MM.1S (cell line): ENCODE measurements around the gene DHX8.

Source experiments
- DNase-seq: peaks from one replicate; pipeline ENCODE4 v3.0.0-alpha.2; 2015
- H2AFZ ChIP-seq: fragments of 300-600 bp; sonication (generic); 2 replicates; pipeline ENCODE4 v1.6.0; 2016; ENCODE audit warnings: antibody characterized with exemption, low read length
- H3F3A ChIP-seq: fragments of 300-600 bp; sonication (generic); 2 replicates; pipeline ENCODE4 v1.6.1; 2016; ENCODE audit warnings: mild to moderate bottlenecking, antibody characterized with exemption, low read length, moderate library complexity, mixed read lengths; ENCODE audit not compliant: insufficient read depth
- H3K27ac ChIP-seq: fragments of 300-600 bp; sonication (generic); 2 replicates; pipeline ENCODE4 v1.5.1; 2016; ENCODE audit warnings: mild to moderate bottlenecking, low read length
- H3K27me3 ChIP-seq: fragments of 300-600 bp; sonication (generic); replicated peaks from 2 replicates; pipeline ENCODE4 v1.6.0; 2016; ENCODE audit warnings: low read length; ENCODE audit not compliant: insufficient read depth
- H3K36me3 ChIP-seq: fragments of 300-600 bp; sonication (generic); replicated peaks from 2 replicates; pipeline ENCODE4 v1.6.1; 2016; ENCODE audit warnings: mild to moderate bottlenecking, low read length, mixed read lengths; ENCODE audit not compliant: insufficient read depth
- H3K4me1 ChIP-seq: fragments of 300-600 bp; sonication (generic); 2 replicates; pipeline ENCODE4 v1.6.1; 2016; ENCODE audit warnings: low read length, mixed read lengths
- H3K4me2 ChIP-seq: fragments of 300-600 bp; sonication (generic); 2 replicates; pipeline ENCODE4 v1.6.0; 2016; ENCODE audit warnings: low read depth, low read length
- H3K4me3 ChIP-seq: fragments of 300-600 bp; sonication (generic); 2 replicates; pipeline ENCODE4 v1.5.1; 2016; ENCODE audit warnings: low read length, mixed read lengths
- H3K79me2 ChIP-seq: fragments of 300-600 bp; sonication (generic); 2 replicates; pipeline ENCODE4 v1.6.1; 2016; ENCODE audit warnings: mixed run types, low read length, mixed read lengths
- H3K9ac ChIP-seq: fragments of 300-600 bp; sonication (generic); 2 replicates; pipeline ENCODE4 v1.6.1; 2016; ENCODE audit warnings: low read length, mixed read lengths
- H3K9me2 ChIP-seq: fragments of 300-600 bp; sonication (generic); replicated peaks from 2 replicates; pipeline ENCODE4 v1.6.1; 2016; ENCODE audit warnings: mild to moderate bottlenecking, low read length, mixed read lengths; ENCODE audit not compliant: insufficient read depth
- H3K9me3 ChIP-seq: fragments of 300-600 bp; sonication (generic); replicated peaks from 2 replicates; pipeline ENCODE4 v1.6.1; 2016; ENCODE audit warnings: mild to moderate bottlenecking, low read length, mixed read lengths; ENCODE audit not compliant: insufficient read depth
- H4K20me1 ChIP-seq: fragments of 300-600 bp; sonication (generic); 2 replicates; pipeline ENCODE4 v1.6.1; 2016; ENCODE audit warnings: mild to moderate bottlenecking, low read length, moderate library complexity, mixed read lengths; ENCODE audit not compliant: insufficient read depth
- CTCF ChIP-seq: fragments of 300-600 bp; sonication (generic); IDR thresholded peaks from 2 replicates; pipeline ENCODE4 v1.5.1; 2016; ENCODE audit warnings: antibody characterized with exemption, low read length, mixed read lengths
- EZH2 ChIP-seq: fragments of 300-600 bp; sonication (generic); optimal IDR thresholded peaks from 2 replicates; pipeline ENCODE3; 2017; ENCODE audit warnings: low read depth, mild to moderate bottlenecking, antibody characterized with exemption, low read length, mixed read lengths
- EZH2phosphoT487 ChIP-seq: fragments of 300-600 bp; sonication (generic); IDR thresholded peaks from 2 replicates; pipeline ENCODE4 v1.6.1; 2018; ENCODE audit warnings: antibody characterized with exemption, low read length

Gene DHX8

GRCh38 chr17:43548689-43549379 is 65.1 kb downstream of the DHX8 start:
- no peaks in the 10 kb centered on the region for H4K20me1 ChIP-seq
- H3K4me2 ChIP-seq = no peak overlapping the region
- H3K27ac ChIP-seq = no peak overlapping the region
- no peak overlapping the region for H3K4me3 ChIP-seq
- H3F3A ChIP-seq = no peaks in the 10 kb centered on the region
- H3K27me3 ChIP-seq = peaks cover 77% of the 10 kb centered on the region
- no peak for DNase-seq
- no peak overlapping the region for H3K9ac ChIP-seq
- H2AFZ ChIP-seq = no peak overlapping the region
- H3K36me3 ChIP-seq = no peaks in the 10 kb centered on the region
- TF ChIP-seq EZH2phosphoT487 = no peak
- TF ChIP-seq EZH2 = no peak
- TF ChIP-seq CTCF = no peak
- H3K79me2 ChIP-seq = no peaks in the 10 kb centered on the region
- H3K9me3 ChIP-seq = no peaks in the 10 kb centered on the region
- H3K9me2 ChIP-seq = no peaks in the 10 kb centered on the region
- no peaks in the 10 kb centered on the region for H3K4me1 ChIP-seq

- H3K9ac ChIP-seq = no peak overlapping the region
- H3K9me2 ChIP-seq = no peaks in the 10 kb centered on the region
- no peak overlapping the region for H3K4me3 ChIP-seq
- H2AFZ ChIP-seq = no peak overlapping the region
- no peak overlapping the region for H3K4me2 ChIP-seq
- H4K20me1 ChIP-seq = no peaks in the 10 kb centered on the region
- H3K9me3 ChIP-seq = no peaks in the 10 kb centered on the region
- H3F3A ChIP-seq = no peaks in the 10 kb centered on the region
- H3K79me2 ChIP-seq = no peaks in the 10 kb centered on the region
- no peak for DNase-seq
- H3K4me1 ChIP-seq = no peaks in the 10 kb centered on the region
- no peaks in the 10 kb centered on the region for H3K36me3 ChIP-seq
- H3K27ac ChIP-seq = no peak overlapping the region
- peaks cover 75% of the 10 kb centered on the region for H3K27me3 ChIP-seq
- TF ChIP-seq EZH2phosphoT487 (no peak), EZH2 (no peak), CTCF (no peak)
Observed at GRCh38 chr17:43549496-43549895, 65.7 kb downstream of the DHX8 start.

DNA sequence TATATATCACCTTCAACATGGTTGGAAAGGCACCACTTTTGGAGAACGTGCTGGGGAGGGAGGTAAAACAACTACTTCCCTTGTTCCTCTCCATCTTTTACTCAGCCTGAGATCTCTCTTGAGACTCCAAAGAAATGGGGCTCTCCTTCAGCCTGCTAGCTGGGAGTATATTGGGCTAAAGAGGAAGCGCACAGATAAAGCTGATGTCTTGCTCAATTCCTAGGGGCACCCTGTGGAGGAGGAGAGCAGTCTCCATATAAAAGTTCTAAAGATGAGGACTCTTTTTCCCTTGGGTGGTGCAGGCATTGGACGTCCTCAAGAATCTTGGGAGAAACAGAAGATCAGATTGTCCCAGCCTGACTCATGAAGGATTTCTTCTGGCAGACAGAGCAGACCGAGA is 67.0 kb downstream of the DHX8 start:
- Histone ChIP-seq H3K4me1 (no peaks in the 10 kb centered on the region), H4K20me1 (no peaks in the 10 kb centered on the region), H3F3A (no peaks in the 10 kb centered on the region), H3K9me2 (no peaks in the 10 kb centered on the region), H3K79me2 (no peaks in the 10 kb centered on the region), H3K4me3 (no peak overlapping the region), H2AFZ (no peak overlapping the region), H3K36me3 (no peaks in the 10 kb centered on the region), H3K27ac (no peak overlapping the region), H3K9ac (no peak overlapping the region), H3K9me3 (no peaks in the 10 kb centered on the region), H3K27me3 (peaks cover 73% of the 10 kb centered on the region), H3K4me2 (no peak overlapping the region)
- no peak for DNase-seq
- no peak for TF ChIP-seq EZH2phosphoT487
- no peak for TF ChIP-seq CTCF
- TF ChIP-seq EZH2 = no peak
